Measurements from ENCODE around the gene THRAP3.

The THRAP3 gene

DNA sequence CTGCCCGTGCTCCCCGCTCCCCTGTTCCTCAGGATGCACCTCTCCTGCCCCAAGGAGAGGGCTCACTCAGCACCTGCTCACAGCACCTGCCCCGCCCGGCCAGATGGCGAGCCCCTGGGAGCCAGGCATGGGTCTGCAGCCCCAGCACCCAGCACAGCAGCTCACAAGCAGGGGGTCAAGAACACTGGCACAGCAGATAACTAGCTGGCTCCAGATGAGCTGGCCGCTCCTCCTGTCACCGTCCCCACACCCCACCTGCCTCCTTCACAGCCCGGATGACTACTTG, 120.1 kb downstream of the THRAP3 start:
- TF ChIP-seq, protein P1, sequence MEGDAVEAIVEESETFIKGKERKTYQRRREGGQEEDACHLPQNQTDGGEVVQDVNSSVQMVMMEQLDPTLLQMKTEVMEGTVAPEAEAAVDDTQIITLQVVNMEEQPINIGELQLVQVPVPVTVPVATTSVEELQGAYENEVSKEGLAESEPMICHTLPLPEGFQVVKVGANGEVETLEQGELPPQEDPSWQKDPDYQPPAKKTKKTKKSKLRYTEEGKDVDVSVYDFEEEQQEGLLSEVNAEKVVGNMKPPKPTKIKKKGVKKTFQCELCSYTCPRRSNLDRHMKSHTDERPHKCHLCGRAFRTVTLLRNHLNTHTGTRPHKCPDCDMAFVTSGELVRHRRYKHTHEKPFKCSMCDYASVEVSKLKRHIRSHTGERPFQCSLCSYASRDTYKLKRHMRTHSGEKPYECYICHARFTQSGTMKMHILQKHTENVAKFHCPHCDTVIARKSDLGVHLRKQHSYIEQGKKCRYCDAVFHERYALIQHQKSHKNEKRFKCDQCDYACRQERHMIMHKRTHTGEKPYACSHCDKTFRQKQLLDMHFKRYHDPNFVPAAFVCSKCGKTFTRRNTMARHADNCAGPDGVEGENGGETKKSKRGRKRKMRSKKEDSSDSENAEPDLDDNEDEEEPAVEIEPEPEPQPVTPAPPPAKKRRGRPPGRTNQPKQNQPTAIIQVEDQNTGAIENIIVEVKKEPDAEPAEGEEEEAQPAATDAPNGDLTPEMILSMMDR (IDR thresholded peaks at IDR 0.05), result no peak
- no peak for TF ChIP-seq ZFX (IDR thresholded peaks at IDR 0.05; ENCODE audit: borderline replicate concordance)
- no peak overlapping the region for H3K27ac ChIP-seq

DNA sequence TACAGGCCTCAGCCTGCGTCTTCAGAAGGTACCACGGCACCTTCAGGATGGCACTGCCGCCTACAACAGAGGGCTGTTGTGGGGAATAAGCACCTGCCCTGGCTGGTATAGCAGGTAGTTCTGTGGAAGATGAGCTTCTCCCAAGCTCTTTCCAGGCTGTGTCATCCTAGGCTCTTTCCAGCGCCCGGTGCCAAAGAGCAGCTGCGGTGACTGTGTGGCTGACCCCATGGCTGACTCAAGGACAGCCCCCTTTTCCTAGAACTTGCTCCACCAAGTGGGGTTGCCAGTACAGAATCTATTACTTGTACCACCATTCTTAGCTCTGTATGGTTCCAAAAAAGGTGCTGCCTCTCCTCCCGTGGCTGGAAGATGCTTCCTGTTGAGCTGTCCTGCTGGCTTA, 121.1 kb downstream of the THRAP3 start:
- TF ChIP-seq, protein P1 (IDR thresholded peaks at IDR 0.05), result no peak
- no peak for TF ChIP-seq ZFX (IDR thresholded peaks at IDR 0.05; ENCODE audit: borderline replicate concordance)
- H3K27ac ChIP-seq, result no peak overlapping the region

DNA sequence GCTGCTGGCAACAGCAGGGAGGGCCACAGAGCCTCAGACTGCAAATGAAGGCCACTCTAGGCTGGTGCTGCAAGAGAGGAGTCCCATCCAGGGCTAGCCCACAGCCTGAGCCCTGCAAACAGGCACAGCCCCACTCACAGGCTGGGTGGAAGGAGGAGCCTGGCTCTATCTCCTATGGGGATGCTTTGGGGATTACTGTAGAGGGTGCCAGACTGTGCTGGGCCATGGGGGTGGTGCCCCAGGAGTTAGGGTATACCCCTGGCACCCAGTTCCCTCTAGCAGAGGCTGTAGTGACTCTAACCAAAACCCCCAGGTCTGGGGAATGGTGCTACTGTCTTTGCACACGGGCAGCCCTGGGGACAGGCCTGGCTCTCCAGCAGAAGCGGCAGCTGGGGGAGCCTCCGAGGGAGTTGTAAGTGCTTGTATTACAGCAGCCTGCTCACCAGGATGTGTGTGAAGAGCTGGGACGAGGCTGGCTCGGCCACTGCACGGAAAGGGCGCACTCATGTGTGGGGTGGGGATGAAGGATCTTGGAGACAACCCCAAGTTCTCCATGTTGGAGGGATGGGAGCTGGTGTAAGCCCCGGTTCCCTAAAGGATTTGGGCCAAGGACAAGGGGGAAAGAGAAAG, 122.6 kb downstream of the THRAP3 start:
- TF ChIP-seq, protein P1 (IDR thresholded peaks at IDR 0.05), result no peak
- TF ChIP-seq ZFX (IDR thresholded peaks at IDR 0.05; ENCODE audit: borderline replicate concordance), result no peak
- no peak overlapping the region for H3K27ac ChIP-seq

DNA sequence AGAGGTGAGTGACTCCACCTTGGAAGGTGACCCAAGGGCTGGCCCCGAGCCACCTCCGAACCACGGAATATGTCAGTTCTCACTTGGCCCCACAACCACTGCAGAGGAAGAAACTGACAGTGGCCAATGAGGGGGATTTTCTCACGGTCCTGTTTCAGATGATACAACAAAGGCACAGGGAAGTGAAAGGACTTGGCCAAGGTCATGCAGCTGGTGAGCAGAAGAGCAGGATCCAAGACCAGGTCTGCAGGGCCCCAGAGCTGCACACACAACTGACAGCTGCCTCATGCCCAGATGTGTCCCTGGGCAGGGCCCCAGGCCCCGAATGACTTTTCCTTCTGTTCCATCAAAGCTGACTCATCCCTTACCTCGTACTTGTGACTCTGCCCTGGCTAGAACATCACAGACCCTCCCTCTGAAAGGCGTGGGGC, 125.0 kb downstream of the THRAP3 start:
- H3K27ac ChIP-seq, result no peak overlapping the region
- no peak for TF ChIP-seq ZFX (IDR thresholded peaks at IDR 0.05; ENCODE audit: borderline replicate concordance)
- TF ChIP-seq, protein P1 (IDR thresholded peaks at IDR 0.05), result no peak

DNA sequence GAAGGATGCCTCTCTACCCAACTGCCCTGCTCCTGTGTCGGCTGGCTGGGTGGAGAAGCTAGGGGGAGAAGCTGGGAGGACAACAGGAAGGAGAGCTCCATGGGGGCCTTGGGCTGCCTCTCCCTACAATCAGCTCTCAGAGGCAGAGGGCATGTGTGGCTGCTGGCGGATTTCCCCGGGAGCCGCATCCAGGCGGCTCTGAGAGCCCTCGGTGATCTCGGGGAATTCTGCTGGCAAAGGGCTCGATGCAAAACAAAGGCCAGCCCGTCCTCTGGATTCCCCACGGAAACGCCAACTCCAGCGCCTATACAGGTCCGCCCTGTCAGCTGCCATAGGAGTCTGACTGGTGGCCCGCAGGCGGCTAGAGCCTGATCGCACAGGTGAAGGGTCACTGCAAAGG, 125.6 kb downstream of the THRAP3 start:
- no peak overlapping the region for H3K27ac ChIP-seq
- TF ChIP-seq ZFX (IDR thresholded peaks at IDR 0.05; ENCODE audit: borderline replicate concordance), result no peak
- TF ChIP-seq, protein P1 (IDR thresholded peaks at IDR 0.05), result no peak

- TF ChIP-seq, protein P1 (IDR thresholded peaks at IDR 0.05), result no peak
- H3K27ac ChIP-seq, result no peak overlapping the region
Measured at GRCh38 chr1:36350659-36351226, 126.5 kb downstream of the THRAP3 start.

GRCh38 chr1:36351227-36351977, 127.2 kb downstream of the THRAP3 start:
- H3K27ac ChIP-seq, result no peak overlapping the region

More at GRCh38 chr1:36351227-36351977, 127.2 kb downstream of the THRAP3 start:
- no peak for TF ChIP-seq ZFX (IDR thresholded peaks at IDR 0.05; ENCODE audit: borderline replicate concordance)
- TF ChIP-seq, protein P1 (IDR thresholded peaks at IDR 0.05), result no peak

Data from 22Rv1 (cell line).